Stimulated activated CD4-positive, alpha-beta T cell treated with anti-CD3 and anti-CD28 coated beads, Interleukin-15, amount 100 ng/mL, for 1 hour (primary cell): Measurements from ENCODE around the gene HCN2.

Source experiments
- DNase-seq, 2 donors: peaks; one replicate each; pipeline ENCODE4 v3.0.0-alpha.2; 2020; ENCODE audit warnings: low read depth in 1 of 2, low spot score in 1 of 2

Gene HCN2

GRCh38 chr19:589693-590395 is at the start of gene HCN2:
Gene HCN2, plus strand, starts transcription at chr19:589881. Its CDS starts 65 bp downstream, at chr19:589946.
- DNase-seq = no peak

GRCh38 chr19:540867-541637 is 48.6 kb upstream of the HCN2 start:
- no peak for DNase-seq

- DNase-seq = no peak
Observed at GRCh38 chr19:541699-542098, 48.0 kb upstream of the HCN2 start.

GRCh38 chr19:542173-542866 is 47.4 kb upstream of the HCN2 start:
- DNase-seq = no peak

GRCh38 chr19:543910-544608 is 45.6 kb upstream of the HCN2 start, which contains the start of gene GZMM:
Gene GZMM, plus strand, starts transcription at chr19:544053. Its CDS starts 19 bp downstream, at chr19:544072.
- DNase-seq = peak; percentile 54

GRCh38 chr19:547117-547516 is 42.6 kb upstream of the HCN2 start:
- DNase-seq = no peak

GRCh38 chr19:547836-548720 is 41.6 kb upstream of the HCN2 start:
- DNase-seq = no peak

GRCh38 chr19:548886-549830 is 40.5 kb upstream of the HCN2 start:
- DNase-seq = no peak

- DNase-seq = no peak
Observed at GRCh38 chr19:554817-555216, 34.9 kb upstream of the HCN2 start.

GRCh38 chr19:555474-555808 is 34.2 kb upstream of the HCN2 start:
- no peak for DNase-seq

- DNase-seq = no peak
Observed at GRCh38 chr19:556611-557382, 32.9 kb upstream of the HCN2 start.

GRCh38 chr19:558770-559439 is 30.8 kb upstream of the HCN2 start:
- no peak for DNase-seq

- no peak for DNase-seq
Observed at GRCh38 chr19:560121-560520, 29.6 kb upstream of the HCN2 start.

- DNase-seq = no peak
Observed at GRCh38 chr19:566403-566802, 23.3 kb upstream of the HCN2 start.

- no peak for DNase-seq
Observed at GRCh38 chr19:566844-567243, 22.8 kb upstream of the HCN2 start.

- no peak for DNase-seq
Observed at GRCh38 chr19:567296-567900, 22.3 kb upstream of the HCN2 start.

- no peak for DNase-seq
Observed at GRCh38 chr19:570251-570686, 19.4 kb upstream of the HCN2 start.
